PC-3 (cell line): ENCODE data around the gene CD69. TPM values are rescaled to one million over a fixed set of nuclear protein-coding genes. Genes with fewer than 3 reads are reported as not detected.

ENCODE experiments used
- ATAC-seq: fragments of 200-7000 bp; cut with Tn5 transposase; 2 replicates; pipeline ENCODE4 v1.9.1; 2020; ENCODE audit warnings: mild to moderate bottlenecking, moderate library complexity
- BruUV-seq: library from RNA; stranded (reverse); fragments of 400-500 nt; replicated peaks from 2 replicates; lab custom pipeline; 2021; lab: Mats Ljungman, UMichigan
- CTCF ChIA-PET: fragments of 300-600 bp; sonication (Branson Sonifier 250); formaldehyde crosslinking; loops from one replicate; lab custom pipeline; 2022; ENCODE audit warnings: antibody characterized with exemption; lab: Charles Lee
- POLR2A ChIA-PET: fragments of 300-600 bp; sonication (Branson Sonifier 250); formaldehyde crosslinking; loops from one replicate; lab custom pipeline; 2022; ENCODE audit warnings: antibody characterized with exemption; ENCODE audit not compliant: unreplicated experiment; lab: Charles Lee
- DNase-seq: peaks from one replicate; pipeline ENCODE4 v3.0.0-alpha.2; 2015
- H2AFZ ChIP-seq: fragments of 300-600 bp; sonication (generic); 2 replicates; pipeline ENCODE4 v1.6.0; 2016; ENCODE audit warnings: antibody characterized with exemption, low read length
- H3F3A ChIP-seq: fragments of 300-600 bp; sonication (generic); one replicate; pipeline ENCODE4 v1.6.0; 2017; ENCODE audit warnings: antibody characterized with exemption, low read length, control low read depth, mild to moderate bottlenecking; ENCODE audit not compliant: unreplicated experiment
- H3K27ac ChIP-seq: fragments of 300-600 bp; sonication (generic); 2 replicates; pipeline ENCODE4 v1.5.1; 2016; ENCODE audit warnings: mild to moderate bottlenecking, low read length
- H3K27me3 ChIP-seq: fragments of 300-600 bp; sonication (generic); 2 replicates; pipeline ENCODE4 v1.6.1; 2016; ENCODE audit warnings: low read length, mixed read lengths
- H3K36me3 ChIP-seq: fragments of 300-600 bp; sonication (generic); 2 replicates; pipeline ENCODE4 v1.6.1; 2016; ENCODE audit warnings: low read depth, mixed run types, low read length, mixed read lengths
- H3K4me1 ChIP-seq: fragments of 300-600 bp; sonication (generic); 2 replicates; pipeline ENCODE4 v1.5.1; 2016; ENCODE audit warnings: low read length; ENCODE audit not compliant: insufficient read depth
- H3K4me2 ChIP-seq: fragments of 300-600 bp; sonication (generic); 2 replicates; pipeline ENCODE4 v1.6.0; 2016; ENCODE audit warnings: low read length
- H3K4me3 ChIP-seq: fragments of 300-600 bp; sonication (generic); 2 replicates; pipeline ENCODE4 v1.5.1; 2016; ENCODE audit warnings: mild to moderate bottlenecking, low read length, mixed read lengths
- H3K79me2 ChIP-seq: fragments of 300-600 bp; sonication (generic); 2 replicates; pipeline ENCODE4 v1.6.1; 2017; ENCODE audit warnings: low read length, mixed read lengths
- H3K9ac ChIP-seq: fragments of 300-600 bp; sonication (generic); 2 replicates; pipeline ENCODE4 v1.6.0; 2016; ENCODE audit warnings: mild to moderate bottlenecking, low read length
- H3K9me2 ChIP-seq: fragments of 300-600 bp; sonication (generic); replicated peaks from 2 replicates; pipeline ENCODE4 v1.6.1; 2016; ENCODE audit warnings: mixed run types, low read length, mixed read lengths
- H3K9me3 ChIP-seq: fragments of 300-600 bp; sonication (generic); 2 replicates; pipeline ENCODE4 v1.6.1; 2016; ENCODE audit warnings: low read length, mixed read lengths
- H4K20me1 ChIP-seq: fragments of 300-600 bp; sonication (generic); 2 replicates; pipeline ENCODE4 v1.6.1; 2016; ENCODE audit warnings: low read length, mixed read lengths
- CTCF ChIP-seq: fragments of 300-600 bp; sonication (generic); conservative IDR thresholded peaks from 2 replicates; pipeline ENCODE4 v1.5.1; 2017; ENCODE audit warnings: antibody characterized with exemption, low read depth, mild to moderate bottlenecking, low read length
- EZH2 ChIP-seq: fragments of 300-600 bp; sonication (generic); IDR thresholded peaks from one replicate; pipeline ENCODE4 v1.6.1; 2017; ENCODE audit warnings: antibody characterized with exemption, mild to moderate bottlenecking, low read length; ENCODE audit not compliant: unreplicated experiment
- EZH2phosphoT487 ChIP-seq: fragments of 300-600 bp; sonication (generic); IDR thresholded peaks from 2 replicates; pipeline ENCODE4 v1.6.1; 2018; ENCODE audit warnings: mild to moderate bottlenecking, antibody characterized with exemption, low read length, borderline replicate concordance
- intact Hi-C: fragments of 100-400 bp; cut with micrococcal nuclease; formaldehyde crosslinking; loops from 2 replicates; pipeline ENCODE4 v1.9.0; 2023
- total RNA-seq: library from RNA; depleted of rRNA; stranded (reverse); fragments of >200 nt; gene quantifications from 2 replicates; pipeline ENCODE4 v1.2.3, GENCODE V29; 2014

The CD69 gene
- total RNA-seq, 1 experiment from 2014 or later, result not detected

GRCh38 chr12:9808504-9808903 is 47.8 kb upstream of the CD69 start:
- CTCF ChIA-PET, result no interaction called here

GRCh38 chr12:9806714-9807113 is 46.0 kb upstream of the CD69 start:
- ATAC-seq (no peak), DNase-seq (no peak)
- intact Hi-C loops, result no loop called here
- Histone ChIP-seq H3K9me2 (no peaks in the 10 kb centered on the region), H2AFZ (no peak overlapping the region), H3F3A (no peaks in the 10 kb centered on the region), H3K9me3 (no peaks in the 10 kb centered on the region), H3K9ac (no peak overlapping the region), H3K4me2 (no peak overlapping the region), H4K20me1 (no peaks in the 10 kb centered on the region), H3K27me3 (peaks cover 40% of the 10 kb centered on the region), H3K27ac (no peak overlapping the region), H3K4me3 (no peak overlapping the region), H3K79me2 (no peaks in the 10 kb centered on the region), H3K36me3 (no peaks in the 10 kb centered on the region), H3K4me1 (no peaks in the 10 kb centered on the region)
- TF ChIP-seq CTCF (no peak), EZH2 (no peak), EZH2phosphoT487 (no peak)
- ChIA-PET CTCF (no interaction called here), POLR2A (no interaction called here)
- no TSS peak for BruUV-seq

More at GRCh38 chr12:9808504-9808903, 47.8 kb upstream of the CD69 start:
- H3K9ac ChIP-seq, result no peak overlapping the region
- H3K27ac ChIP-seq, result no peak overlapping the region
- H3K4me2 ChIP-seq, result no peak overlapping the region
- no peaks in the 10 kb centered on the region for H3K36me3 ChIP-seq
- no peaks in the 10 kb centered on the region for H3K4me1 ChIP-seq
- no peak overlapping the region for H2AFZ ChIP-seq
- H3K79me2 ChIP-seq, result no peaks in the 10 kb centered on the region
- H3K9me2 ChIP-seq, result no peaks in the 10 kb centered on the region
- BruUV-seq, result no TSS peak
- intact Hi-C loops, result no loop called here
- ATAC-seq (no peak), DNase-seq (no peak)
- H3K4me3 ChIP-seq, result no peak overlapping the region
- no peak for TF ChIP-seq EZH2phosphoT487
- no peak for TF ChIP-seq CTCF
- TF ChIP-seq EZH2, result no peak
- POLR2A ChIA-PET, result no interaction called here
- no peaks in the 10 kb centered on the region for H3K9me3 ChIP-seq
- H3F3A ChIP-seq, result no peaks in the 10 kb centered on the region
- H4K20me1 ChIP-seq, result no peaks in the 10 kb centered on the region
- H3K27me3 ChIP-seq, result peaks cover 41% of the 10 kb centered on the region

GRCh38 chr12:9805883-9806282 is 45.2 kb upstream of the CD69 start:
- H3K27ac ChIP-seq, result no peak overlapping the region
- intact Hi-C loops, result no loop called here
- H3K9me2 ChIP-seq, result no peaks in the 10 kb centered on the region
- TF ChIP-seq EZH2 (no peak), CTCF (no peak), EZH2phosphoT487 (no peak)
- no TSS peak for BruUV-seq
- DNase-seq (no peak), ATAC-seq (no peak)
- H3K27me3 ChIP-seq, result peaks cover 35% of the 10 kb centered on the region
- no peaks in the 10 kb centered on the region for H3K36me3 ChIP-seq
- H3K4me2 ChIP-seq, result no peak overlapping the region
- H3K9me3 ChIP-seq, result no peaks in the 10 kb centered on the region
- no peaks in the 10 kb centered on the region for H3F3A ChIP-seq
- no peak overlapping the region for H3K9ac ChIP-seq
- H3K79me2 ChIP-seq, result no peaks in the 10 kb centered on the region
- H4K20me1 ChIP-seq, result no peaks in the 10 kb centered on the region
- no peak overlapping the region for H3K4me3 ChIP-seq
- H2AFZ ChIP-seq, result no peak overlapping the region
- ChIA-PET POLR2A (no interaction called here), CTCF (no interaction called here)
- H3K4me1 ChIP-seq, result no peaks in the 10 kb centered on the region
